Measurements from ENCODE around the gene LEMD2. TPM values are rescaled to one million over a fixed set of nuclear protein-coding genes. Genes with fewer than 3 reads are reported as not detected.
A peak's percentile ranks its signal among the peaks of the same experiment; 100 is the strongest.

Gene LEMD2
- total and polyA plus RNA-seq, 2 donors (not counting 3 experiments of a cell fraction or from before 2014, with no cell fraction given) = 61.1 to 81.8 TPM

DNA sequence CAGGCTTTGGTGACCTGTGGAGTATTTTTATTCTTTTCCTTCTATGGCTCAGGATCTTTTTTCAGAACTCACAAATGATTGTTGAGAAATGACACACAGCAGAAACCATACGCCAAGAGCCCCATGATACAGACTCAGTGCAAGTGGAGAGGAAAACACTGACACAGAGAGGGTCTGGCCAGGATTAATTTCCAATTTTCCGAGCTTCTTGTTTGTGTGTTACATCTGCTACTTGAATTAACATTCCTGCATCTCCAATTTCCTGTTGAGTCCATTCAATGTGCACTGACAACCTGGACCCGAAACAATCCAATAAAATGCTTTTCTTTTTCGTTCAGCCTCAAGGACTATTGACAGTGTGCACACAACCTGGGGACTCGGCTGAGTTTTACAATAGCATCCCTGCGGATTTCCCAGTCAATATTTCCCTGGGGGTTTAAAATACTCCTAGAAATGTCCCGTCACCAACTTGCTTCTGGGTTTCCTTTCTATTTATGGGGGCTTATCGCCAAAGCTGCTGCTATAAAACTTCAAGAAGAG is 19.8 kb upstream of the LEMD2 start:
- H3K4me3 ChIP-seq (replicated peaks in 1 of 3; ENCODE audit: insufficient read depth in 1 of 3, low read depth in 1 of 3, low read length in 3 of 3) = no peak overlapping the region
- no peak for DNase-seq (ENCODE audit: low read depth, low spot score)
- dilution Hi-C loops (cut with MboI; ENCODE audit: extremely low pct_ligation_motif_present, low sequenced_read_pairs) = no loop called here
- peaks cover 6 to 20% of the 10 kb centered on the region in 2 experiments for H3K27me3 ChIP-seq (ENCODE audit: control insufficient read depth in 2 of 2, insufficient read depth in 2 of 2, low read length in 2 of 2)
- no peaks in the 10 kb centered on the region for H3K4me1 ChIP-seq (ENCODE audit: control insufficient read depth, extremely low read depth, insufficient read depth, low read length)
- no peaks in the 10 kb centered on the region for H3K9me3 ChIP-seq (replicated peaks; ENCODE audit: control insufficient read depth, insufficient read depth, low read length)
- intact Hi-C loops (cut with micrococcal nuclease) = no loop called here
- no TSS peak for BruUV-seq (replicated peaks)
- TF ChIP-seq EZH2 (IDR thresholded peaks at IDR 0.05; ENCODE audit: borderline replicate concordance, low read depth, low read length, severe bottlenecking) = no peak
- no peak for TF ChIP-seq FOS (IDR thresholded peaks at IDR 0.05; ENCODE audit: borderline replicate concordance, insufficient read depth, low read length)
- H3K9me1 ChIP-seq (replicated peaks; ENCODE audit: control insufficient read depth, extremely low read depth, insufficient read depth, low read length) = no peaks in the 10 kb centered on the region
- H3K9ac ChIP-seq (replicated peaks; ENCODE audit: extremely low read depth, insufficient read depth, low read length) = no peak overlapping the region
- POLR2A ChIA-PET = no interaction called here
- CTCF ChIA-PET = no interaction called here
- FAIRE-seq = no peak
- no peaks in the 10 kb centered on the region for H3K79me2 ChIP-seq (ENCODE audit: control insufficient read depth, insufficient read depth, low read length)
- no peak overlapping the region for H2AFZ ChIP-seq (ENCODE audit: low read depth, low read length)
- H3K4me2 ChIP-seq (ENCODE audit: insufficient read depth, low read length) = no peak overlapping the region
- no peak overlapping the region for H3K27ac ChIP-seq (ENCODE audit: insufficient read depth, low read depth, low read length)
- H3K36me3 ChIP-seq (ENCODE audit: control insufficient read depth in 2 of 2, extremely low read depth in 1 of 2, insufficient read depth in 2 of 2, low read length in 2 of 2) = no peaks in the 10 kb centered on the region
- H4K20me1 ChIP-seq (replicated peaks; ENCODE audit: control insufficient read depth, extremely low read depth, insufficient read depth, low read length) = no peaks in the 10 kb centered on the region

- H2AFZ ChIP-seq (ENCODE audit: low read depth, low read length) = no peak overlapping the region
- POLR2A ChIA-PET = no interaction called here
- peaks cover 6 to 20% of the 10 kb centered on the region in 2 experiments for H3K27me3 ChIP-seq (ENCODE audit: control insufficient read depth in 2 of 2, insufficient read depth in 2 of 2, low read length in 2 of 2)
- H3K9ac ChIP-seq (replicated peaks; ENCODE audit: extremely low read depth, insufficient read depth, low read length) = no peak overlapping the region
- intact Hi-C loops (cut with micrococcal nuclease) (no loop called here), dilution Hi-C loops (cut with MboI; ENCODE audit: extremely low pct_ligation_motif_present, low sequenced_read_pairs) (no loop called here)
- H3K4me3 ChIP-seq (replicated peaks in 1 of 3; ENCODE audit: insufficient read depth in 1 of 3, low read depth in 1 of 3, low read length in 3 of 3) = no peak overlapping the region
- CTCF ChIA-PET = interaction anchor here (0.6 to 2.3 kb wide), 9 partner anchors 9 to 239 kb away, joined by 3 to 7 read pairs (median 3); no protein-coding TSS in a partner anchor
- H3K4me2 ChIP-seq (ENCODE audit: insufficient read depth, low read length) = no peak overlapping the region
- TF ChIP-seq FOS (IDR thresholded peaks at IDR 0.05; ENCODE audit: borderline replicate concordance, insufficient read depth, low read length) (no peak), MYC (IDR thresholded peaks at IDR 0.05; ENCODE audit: low read depth, low read length) (no peak), EZH2 (IDR thresholded peaks at IDR 0.05; ENCODE audit: borderline replicate concordance, low read depth, low read length, severe bottlenecking) (no peak), POLR2A (IDR thresholded peaks at IDR 0.05; ENCODE audit: low read depth, low read length) (no peak), POLR2AphosphoS5 (IDR thresholded peaks at IDR 0.05; ENCODE audit: insufficient read depth, low read depth, low read length) (no peak), MAX (IDR thresholded peaks at IDR 0.05; ENCODE audit: insufficient read depth, insufficient read length) (no peak), GATA2 (IDR thresholded peaks at IDR 0.05; ENCODE audit: insufficient read depth, insufficient read length, low read depth, low read length) (no peak), JUN (IDR thresholded peaks at IDR 0.05; ENCODE audit: borderline replicate concordance, insufficient read depth, insufficient read length, low read depth) (no peak)
- TF ChIP-seq, protein P1, sequence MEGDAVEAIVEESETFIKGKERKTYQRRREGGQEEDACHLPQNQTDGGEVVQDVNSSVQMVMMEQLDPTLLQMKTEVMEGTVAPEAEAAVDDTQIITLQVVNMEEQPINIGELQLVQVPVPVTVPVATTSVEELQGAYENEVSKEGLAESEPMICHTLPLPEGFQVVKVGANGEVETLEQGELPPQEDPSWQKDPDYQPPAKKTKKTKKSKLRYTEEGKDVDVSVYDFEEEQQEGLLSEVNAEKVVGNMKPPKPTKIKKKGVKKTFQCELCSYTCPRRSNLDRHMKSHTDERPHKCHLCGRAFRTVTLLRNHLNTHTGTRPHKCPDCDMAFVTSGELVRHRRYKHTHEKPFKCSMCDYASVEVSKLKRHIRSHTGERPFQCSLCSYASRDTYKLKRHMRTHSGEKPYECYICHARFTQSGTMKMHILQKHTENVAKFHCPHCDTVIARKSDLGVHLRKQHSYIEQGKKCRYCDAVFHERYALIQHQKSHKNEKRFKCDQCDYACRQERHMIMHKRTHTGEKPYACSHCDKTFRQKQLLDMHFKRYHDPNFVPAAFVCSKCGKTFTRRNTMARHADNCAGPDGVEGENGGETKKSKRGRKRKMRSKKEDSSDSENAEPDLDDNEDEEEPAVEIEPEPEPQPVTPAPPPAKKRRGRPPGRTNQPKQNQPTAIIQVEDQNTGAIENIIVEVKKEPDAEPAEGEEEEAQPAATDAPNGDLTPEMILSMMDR (IDR thresholded peaks at IDR 0.05; ENCODE audit: extremely low read depth in 1 of 2, insufficient read depth in 1 of 2, low read depth in 1 of 2, low read length in 2 of 2) = no peak
- H3K79me2 ChIP-seq (ENCODE audit: control insufficient read depth, insufficient read depth, low read length) = no peaks in the 10 kb centered on the region
- DNase-seq (ENCODE audit: low read depth, low spot score) (peak; percentile 26), FAIRE-seq (peak; percentile 86)
- H3K36me3 ChIP-seq (ENCODE audit: control insufficient read depth in 2 of 2, extremely low read depth in 1 of 2, insufficient read depth in 2 of 2, low read length in 2 of 2) = no peaks in the 10 kb centered on the region
- no TSS peak for BruUV-seq (replicated peaks)
- no peaks in the 10 kb centered on the region for H3K9me1 ChIP-seq (replicated peaks; ENCODE audit: control insufficient read depth, extremely low read depth, insufficient read depth, low read length)
- H3K27ac ChIP-seq (ENCODE audit: insufficient read depth, low read depth, low read length) = no peak overlapping the region
- H3K4me1 ChIP-seq (ENCODE audit: control insufficient read depth, extremely low read depth, insufficient read depth, low read length) = no peaks in the 10 kb centered on the region
- no peaks in the 10 kb centered on the region for H3K9me3 ChIP-seq (replicated peaks; ENCODE audit: control insufficient read depth, insufficient read depth, low read length)
- no peaks in the 10 kb centered on the region for H4K20me1 ChIP-seq (replicated peaks; ENCODE audit: control insufficient read depth, extremely low read depth, insufficient read depth, low read length)
Observed at GRCh38 chr6:33807606-33808005, 18.7 kb upstream of the LEMD2 start.
